ENCODE data around the gene TMOD1. TPM values are rescaled to one million over a fixed set of nuclear protein-coding genes. Genes with fewer than 3 reads are reported as not detected.

The TMOD1 gene
- total RNA-seq, 1 donor from 2014 or later: 0.23 TPM

DNA sequence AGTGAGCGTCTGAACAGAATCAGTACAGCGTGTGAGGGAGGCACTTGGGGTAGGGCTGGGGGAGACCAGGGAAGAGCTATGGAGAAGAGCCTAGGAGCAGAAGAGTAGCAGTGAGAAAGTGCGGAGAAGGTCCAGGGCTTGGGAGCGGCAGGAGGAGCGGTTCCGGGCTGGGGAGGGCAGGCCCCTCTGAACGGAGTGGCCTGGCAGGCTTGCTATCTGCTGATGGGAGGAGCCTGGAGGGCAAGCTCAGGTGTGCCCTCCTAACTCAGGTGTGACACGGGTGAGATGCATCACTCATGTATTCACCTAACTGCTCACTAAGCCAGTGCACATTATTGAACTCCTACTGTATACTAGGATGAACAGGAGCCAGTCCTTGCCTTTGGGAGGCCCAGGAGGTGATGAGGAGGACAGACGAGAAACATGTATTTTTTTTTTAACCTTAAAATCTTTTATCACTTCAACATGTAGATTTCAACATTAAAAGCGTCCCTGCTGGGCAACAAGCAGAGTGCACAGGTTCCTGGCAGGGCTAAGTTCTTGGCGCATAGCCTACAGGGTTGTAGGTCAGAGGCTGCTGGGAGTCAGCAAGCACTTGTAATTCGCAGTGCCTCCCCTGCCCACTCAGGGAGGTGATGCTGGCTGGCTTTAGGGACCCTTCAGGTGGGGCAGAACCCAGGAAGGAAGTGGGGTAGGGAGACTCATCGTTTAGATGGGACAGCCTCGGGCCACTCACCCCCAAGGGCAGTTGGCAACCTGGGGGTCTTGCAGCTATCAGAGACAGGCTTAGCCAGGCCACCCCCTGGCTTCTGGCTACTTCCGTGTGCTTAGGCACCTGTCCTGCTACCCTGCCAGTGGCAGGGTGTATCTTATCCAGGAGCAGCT, 55.5 kb downstream of the TMOD1 start:
- H3K27me3 Mint-ChIP-seq (ENCODE audit: low read depth): peaks cover 12% of the 10 kb centered on the region
- no peaks in the 10 kb centered on the region for H3K9me3 Mint-ChIP-seq
- H3K4me1 Mint-ChIP-seq: no peaks in the 10 kb centered on the region
- no peak for DNase-seq (ENCODE audit: low read depth, low spot score)
- H3K36me3 Mint-ChIP-seq (ENCODE audit: low read depth): no peaks in the 10 kb centered on the region
- no peak overlapping the region for H3K4me3 Mint-ChIP-seq
- peak overlapping the region; percentile 60 for H3K27ac Mint-ChIP-seq (ENCODE audit: unreplicated experiment)
- TF ChIP-seq, protein P1, sequence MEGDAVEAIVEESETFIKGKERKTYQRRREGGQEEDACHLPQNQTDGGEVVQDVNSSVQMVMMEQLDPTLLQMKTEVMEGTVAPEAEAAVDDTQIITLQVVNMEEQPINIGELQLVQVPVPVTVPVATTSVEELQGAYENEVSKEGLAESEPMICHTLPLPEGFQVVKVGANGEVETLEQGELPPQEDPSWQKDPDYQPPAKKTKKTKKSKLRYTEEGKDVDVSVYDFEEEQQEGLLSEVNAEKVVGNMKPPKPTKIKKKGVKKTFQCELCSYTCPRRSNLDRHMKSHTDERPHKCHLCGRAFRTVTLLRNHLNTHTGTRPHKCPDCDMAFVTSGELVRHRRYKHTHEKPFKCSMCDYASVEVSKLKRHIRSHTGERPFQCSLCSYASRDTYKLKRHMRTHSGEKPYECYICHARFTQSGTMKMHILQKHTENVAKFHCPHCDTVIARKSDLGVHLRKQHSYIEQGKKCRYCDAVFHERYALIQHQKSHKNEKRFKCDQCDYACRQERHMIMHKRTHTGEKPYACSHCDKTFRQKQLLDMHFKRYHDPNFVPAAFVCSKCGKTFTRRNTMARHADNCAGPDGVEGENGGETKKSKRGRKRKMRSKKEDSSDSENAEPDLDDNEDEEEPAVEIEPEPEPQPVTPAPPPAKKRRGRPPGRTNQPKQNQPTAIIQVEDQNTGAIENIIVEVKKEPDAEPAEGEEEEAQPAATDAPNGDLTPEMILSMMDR (conservative IDR thresholded peaks at IDR 0.05): no peak

DNA sequence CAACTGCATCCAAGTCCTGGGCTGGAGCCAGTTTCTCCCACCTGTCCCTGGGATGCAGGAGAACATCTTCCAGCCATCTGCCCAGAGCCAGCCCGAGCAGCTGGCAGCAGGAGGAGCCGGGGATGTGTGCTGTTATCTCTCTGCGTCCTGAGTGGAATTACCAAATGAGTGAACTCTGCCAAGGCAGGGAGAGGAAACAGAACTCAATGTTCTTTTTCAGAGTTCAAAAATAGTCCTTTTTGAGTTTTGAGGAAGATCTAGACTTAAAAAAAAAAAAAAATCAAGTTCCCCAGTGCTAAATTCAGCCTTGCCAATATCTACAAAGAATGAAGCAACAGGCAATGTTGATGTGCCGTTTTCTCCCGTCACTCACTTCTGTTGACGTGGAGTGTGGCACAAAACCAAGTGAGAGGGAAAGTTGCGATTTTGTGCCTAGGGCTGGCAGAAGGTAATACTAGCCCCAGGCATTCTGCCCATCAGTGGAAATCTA, 56.2 kb downstream of the TMOD1 start:
- H3K9me3 Mint-ChIP-seq: no peaks in the 10 kb centered on the region
- H3K36me3 Mint-ChIP-seq (ENCODE audit: low read depth): no peaks in the 10 kb centered on the region
- no peaks in the 10 kb centered on the region for H3K4me1 Mint-ChIP-seq
- TF ChIP-seq, protein P1 (conservative IDR thresholded peaks at IDR 0.05): no peak
- no peak for DNase-seq (ENCODE audit: low read depth, low spot score)
- H3K27ac Mint-ChIP-seq (ENCODE audit: unreplicated experiment): no peak overlapping the region
- no peak overlapping the region for H3K4me3 Mint-ChIP-seq
- H3K27me3 Mint-ChIP-seq (ENCODE audit: low read depth): peaks cover 9% of the 10 kb centered on the region

DNA sequence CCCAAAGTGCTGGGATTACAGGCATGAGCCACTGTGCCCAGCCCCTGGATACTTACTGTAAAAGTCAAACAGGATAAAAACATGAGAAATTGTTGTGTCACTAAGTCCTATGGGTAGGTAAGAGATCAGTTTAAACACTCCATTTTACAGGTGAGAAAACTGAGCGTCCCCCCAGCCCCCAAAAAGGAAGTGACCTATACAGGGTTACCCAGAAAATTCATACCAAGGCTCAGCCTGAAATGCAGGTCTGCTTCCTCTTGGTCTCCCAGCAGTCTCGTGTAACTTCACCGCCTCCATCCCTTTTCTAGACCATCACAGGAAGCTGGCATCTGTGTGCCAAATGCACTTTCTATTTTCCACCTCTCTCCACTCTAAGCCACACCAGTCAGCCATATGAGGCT, 57.2 kb downstream of the TMOD1 start:
- no peak for DNase-seq (ENCODE audit: low read depth, low spot score)
- no peak overlapping the region for H3K4me3 Mint-ChIP-seq
- TF ChIP-seq, protein P1 (conservative IDR thresholded peaks at IDR 0.05): no peak
- H3K27ac Mint-ChIP-seq (ENCODE audit: unreplicated experiment): no peak overlapping the region
- no peaks in the 10 kb centered on the region for H3K4me1 Mint-ChIP-seq
- H3K9me3 Mint-ChIP-seq: no peaks in the 10 kb centered on the region
- H3K27me3 Mint-ChIP-seq (ENCODE audit: low read depth): peaks cover 9% of the 10 kb centered on the region
- H3K36me3 Mint-ChIP-seq (ENCODE audit: low read depth): no peaks in the 10 kb centered on the region

DNA sequence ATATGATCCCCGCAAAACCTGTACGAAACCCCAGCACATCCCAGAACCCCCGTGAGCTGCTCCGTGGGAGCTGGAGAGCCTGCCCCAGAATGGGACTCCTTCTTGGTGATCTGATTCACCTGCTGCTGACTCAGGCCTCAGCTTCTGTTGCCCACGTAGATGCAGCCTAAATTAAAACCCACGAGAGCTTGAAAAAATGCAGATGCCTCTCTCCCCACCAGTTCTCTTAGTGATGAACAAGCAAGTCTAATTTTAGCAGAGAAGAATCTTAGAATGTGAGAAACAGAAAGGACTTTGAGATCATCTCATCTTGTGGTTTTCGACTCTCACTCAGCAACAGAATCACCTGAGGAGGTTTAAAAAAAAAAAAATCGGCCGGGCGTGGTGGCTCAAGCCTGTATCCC, 57.6 kb downstream of the TMOD1 start:
- Mint-ChIP-seq H3K27ac (ENCODE audit: unreplicated experiment) (no peak overlapping the region), H3K27me3 (ENCODE audit: low read depth) (peaks cover 9% of the 10 kb centered on the region), H3K4me1 (no peaks in the 10 kb centered on the region), H3K9me3 (no peaks in the 10 kb centered on the region), H3K4me3 (no peak overlapping the region), H3K36me3 (ENCODE audit: low read depth) (no peaks in the 10 kb centered on the region)
- TF ChIP-seq, protein P1 (conservative IDR thresholded peaks at IDR 0.05): no peak
- DNase-seq (ENCODE audit: low read depth, low spot score): no peak

DNA sequence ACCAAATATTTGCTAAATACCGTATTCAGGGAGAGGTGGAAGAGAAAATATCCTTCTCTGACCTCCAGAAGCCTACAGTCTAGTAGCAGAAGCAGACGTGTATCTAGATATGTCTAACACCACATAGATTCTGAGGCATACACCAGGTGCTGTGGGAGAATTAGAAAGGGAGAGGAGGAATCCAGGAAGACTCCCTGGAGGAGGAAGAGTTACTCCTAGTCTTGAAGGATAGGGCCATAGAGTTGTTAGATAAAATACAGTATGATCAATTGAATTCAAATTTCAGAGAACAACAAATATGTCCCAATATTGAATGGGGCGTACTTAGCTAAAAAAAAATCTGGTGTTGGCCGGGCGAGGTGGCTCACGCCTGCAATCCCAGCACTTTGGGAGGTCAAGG, 58.7 kb downstream of the TMOD1 start:
- Mint-ChIP-seq H3K27ac (ENCODE audit: unreplicated experiment) (no peak overlapping the region), H3K9me3 (no peaks in the 10 kb centered on the region), H3K4me3 (no peak overlapping the region), H3K4me1 (no peaks in the 10 kb centered on the region), H3K36me3 (ENCODE audit: low read depth) (no peaks in the 10 kb centered on the region), H3K27me3 (ENCODE audit: low read depth) (peaks cover 5% of the 10 kb centered on the region)
- TF ChIP-seq, protein P1 (conservative IDR thresholded peaks at IDR 0.05): no peak
- DNase-seq (ENCODE audit: low read depth, low spot score): no peak

Measured in neural crest cell (in vitro differentiated cells).